HEK293T (cell line): ENCODE results near the gene THRB.

Experiments
- FOXK2 ChIP-seq: fragments of 450-650 bp; IDR thresholded peaks from 2 replicates; pipeline ENCODE4 v1.6.1; 2016; ENCODE audit warnings: mild to moderate bottlenecking
- HDGF ChIP-seq: fragments of 450-650 bp; IDR thresholded peaks from 2 replicates; pipeline ENCODE4 v1.6.1; 2017; ENCODE audit warnings: antibody characterized with exemption, borderline replicate concordance

DNA sequence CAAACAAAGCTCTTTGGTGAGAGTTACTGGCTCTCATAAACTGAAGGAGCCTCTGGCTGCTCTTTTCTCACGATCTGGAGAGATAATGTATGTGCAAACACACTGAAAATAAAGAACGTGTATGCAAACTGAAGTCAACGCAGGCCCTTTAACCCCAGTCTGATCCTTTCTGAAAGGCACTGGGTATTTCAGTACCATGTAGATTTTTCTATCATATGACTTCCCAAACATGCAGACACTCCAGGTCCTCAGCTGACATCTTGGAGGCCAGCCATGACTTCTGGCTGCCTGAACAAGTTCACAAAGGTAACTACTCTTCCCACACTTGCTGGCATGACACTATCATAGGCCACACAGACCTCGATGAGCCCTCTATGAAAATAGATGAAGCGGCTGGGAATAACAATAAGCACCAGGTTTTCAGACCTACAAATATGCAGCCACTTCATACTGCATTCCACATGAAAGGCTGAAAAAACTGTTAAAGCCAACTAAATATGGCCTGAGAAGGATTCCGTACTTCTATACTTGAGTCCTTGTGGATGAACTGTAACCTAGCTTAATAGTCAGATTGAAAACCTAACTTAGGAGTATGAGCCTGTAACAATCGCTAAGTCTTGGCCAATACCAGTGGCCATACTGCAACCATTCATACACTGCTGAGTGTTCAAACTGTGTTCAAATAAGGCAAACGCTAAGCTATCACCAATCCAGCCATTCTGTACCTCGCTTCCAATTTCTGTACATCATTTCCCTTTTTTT lies 121.3 kb downstream of the THRB start:
- TF ChIP-seq HDGF (no peak), FOXK2 (no peak)
